COLO668 (cell line): ENCODE data around the gene HECA.

Experiments used
- DNase-seq: peaks from one replicate; lab custom pipeline; 2025; ENCODE audit not compliant: unreplicated experiment; lab: John Stamatoyannopoulos, UW

Gene HECA

GRCh38 chr6:139159016-139159415 is 24.1 kb downstream of the HECA start:
- DNase-seq: no peak

- DNase-seq: peak; percentile 31
Measured at GRCh38 chr6:139161169-139161568, 26.3 kb downstream of the HECA start.

- DNase-seq: no peak
Measured at GRCh38 chr6:139161817-139162284, 27.0 kb downstream of the HECA start.

GRCh38 chr6:139164001-139164400 is 29.1 kb downstream of the HECA start:
- no peak for DNase-seq

- DNase-seq: no peak
Measured at GRCh38 chr6:139165324-139165723, 30.4 kb downstream of the HECA start.

DNA sequence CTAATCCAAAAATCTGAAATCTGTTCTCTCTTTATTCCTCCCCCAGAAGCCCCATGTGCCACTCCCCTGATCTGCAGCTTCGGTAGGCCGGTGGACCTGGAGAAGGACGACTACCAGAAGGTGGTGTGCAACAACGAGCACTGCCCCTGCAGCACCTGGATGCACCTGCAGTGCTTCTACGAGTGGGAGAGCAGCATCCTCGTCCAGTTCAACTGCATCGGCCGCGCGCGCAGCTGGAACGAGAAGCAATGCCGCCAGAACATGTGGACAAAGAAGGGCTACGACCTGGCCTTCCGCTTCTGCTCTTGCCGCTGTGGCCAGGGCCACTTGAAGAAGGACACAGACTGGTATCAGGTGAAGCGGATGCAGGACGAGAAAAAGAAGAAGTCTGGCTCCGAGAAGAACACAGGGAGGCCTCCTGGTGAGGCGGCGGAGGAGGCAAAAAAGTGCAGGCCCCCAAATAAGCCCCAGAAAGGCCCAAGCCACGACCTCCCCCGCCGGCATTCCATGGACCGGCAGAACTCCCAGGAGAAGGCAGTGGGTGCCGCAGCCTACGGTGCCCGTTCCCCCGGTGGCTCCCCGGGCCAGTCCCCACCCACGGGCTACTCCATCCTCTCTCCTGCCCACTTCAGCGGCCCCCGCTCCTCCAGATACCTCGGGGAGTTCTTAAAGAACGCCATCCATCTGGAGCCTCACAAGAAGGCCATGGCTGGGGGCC is 31.5 kb downstream of the HECA start:
- no peak for DNase-seq

DNA sequence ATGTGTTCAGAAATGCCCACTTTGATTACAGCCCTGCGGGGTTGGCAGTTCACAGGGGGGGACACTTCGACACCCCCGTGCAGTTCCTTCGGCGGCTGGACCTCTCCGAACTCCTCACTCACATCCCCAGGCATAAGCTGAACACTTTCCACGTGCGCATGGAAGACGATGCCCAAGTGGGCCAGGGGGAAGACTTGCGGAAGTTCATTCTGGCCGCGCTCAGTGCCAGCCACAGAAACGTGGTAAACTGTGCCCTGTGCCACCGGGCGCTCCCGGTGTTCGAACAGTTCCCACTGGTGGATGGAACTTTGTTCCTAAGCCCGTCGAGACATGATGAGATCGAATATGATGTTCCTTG is 32.1 kb downstream of the HECA start:
- no peak for DNase-seq

DNA sequence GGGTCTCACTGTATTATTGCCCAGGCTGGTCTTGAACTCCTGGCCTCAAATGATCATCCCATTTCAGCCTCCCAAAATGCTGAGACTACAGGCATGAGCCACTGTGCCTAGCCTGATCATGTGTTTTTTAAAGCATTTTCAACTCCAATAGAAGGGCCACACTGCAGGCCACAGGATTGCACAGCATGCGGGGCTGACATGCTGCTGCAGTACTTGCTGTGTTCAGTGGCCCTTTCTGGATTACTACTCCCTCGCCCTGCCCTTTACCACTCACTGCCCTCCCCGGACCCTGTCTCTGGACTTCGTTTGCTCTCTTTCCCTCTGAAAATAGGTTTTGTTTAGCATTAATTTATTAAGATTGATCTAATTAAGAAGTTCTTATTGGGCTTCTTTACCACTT is 37.3 kb downstream of the HECA start:
- no peak for DNase-seq

DNA sequence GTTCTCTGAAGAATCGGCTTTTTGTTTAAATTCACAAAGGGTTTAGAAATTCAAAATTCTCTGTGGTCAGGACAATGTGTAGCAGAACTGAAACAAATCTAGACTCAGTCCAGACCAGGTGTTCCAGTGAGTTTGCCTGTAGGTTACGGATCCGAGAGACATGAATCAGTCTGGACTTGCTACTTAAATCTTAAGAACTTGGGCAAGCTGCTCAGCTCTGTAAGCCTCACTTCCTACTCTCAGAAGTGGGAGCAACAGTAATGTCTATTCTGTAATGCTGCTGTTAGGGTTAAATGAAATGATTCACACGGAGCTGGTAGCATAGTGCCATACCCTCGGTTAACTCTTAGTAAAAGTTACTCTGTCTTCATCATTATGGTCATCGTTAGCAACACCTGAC is 37.7 kb downstream of the HECA start:
- no peak for DNase-seq

DNA sequence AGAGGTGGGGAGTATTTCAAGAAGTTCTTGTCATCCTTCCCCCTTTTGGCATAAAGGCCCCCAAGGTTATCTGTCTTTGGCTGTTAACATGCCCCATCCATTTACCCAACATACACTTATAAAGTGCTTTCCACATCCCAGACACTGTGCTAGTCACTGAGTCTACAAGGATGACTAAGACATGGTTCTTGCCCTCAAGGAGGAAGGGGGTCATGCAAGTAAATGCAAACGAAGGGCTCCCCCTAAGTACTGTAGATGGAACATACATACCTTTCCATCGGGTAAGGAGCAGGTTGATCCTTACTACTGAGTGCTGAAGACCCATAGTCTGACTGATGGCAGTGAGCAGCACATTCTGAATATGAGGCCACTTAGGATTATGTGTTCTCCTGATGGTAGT is 38.3 kb downstream of the HECA start:
- DNase-seq: no peak

GRCh38 chr6:139173822-139174221 is 38.9 kb downstream of the HECA start:
- no peak for DNase-seq

DNA sequence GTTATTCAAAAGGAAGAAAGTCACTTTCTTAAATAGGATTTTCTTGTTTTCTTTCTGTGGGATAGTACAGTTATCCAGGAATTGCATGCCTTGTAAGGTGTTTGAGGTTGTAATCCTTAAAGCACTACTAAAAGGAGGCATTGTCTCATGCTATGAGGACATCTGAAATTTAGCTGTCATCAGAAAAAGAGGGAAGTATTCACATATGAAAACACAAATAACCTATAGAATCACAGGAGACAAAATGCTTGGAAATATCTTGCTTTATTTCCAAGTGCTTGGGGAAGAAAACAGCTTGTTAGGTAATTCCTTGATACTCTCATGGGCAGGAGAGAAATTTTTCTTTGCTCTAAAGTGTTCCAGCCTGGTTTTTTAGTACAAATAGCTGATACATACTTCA is 40.1 kb downstream of the HECA start:
- DNase-seq: no peak

DNA sequence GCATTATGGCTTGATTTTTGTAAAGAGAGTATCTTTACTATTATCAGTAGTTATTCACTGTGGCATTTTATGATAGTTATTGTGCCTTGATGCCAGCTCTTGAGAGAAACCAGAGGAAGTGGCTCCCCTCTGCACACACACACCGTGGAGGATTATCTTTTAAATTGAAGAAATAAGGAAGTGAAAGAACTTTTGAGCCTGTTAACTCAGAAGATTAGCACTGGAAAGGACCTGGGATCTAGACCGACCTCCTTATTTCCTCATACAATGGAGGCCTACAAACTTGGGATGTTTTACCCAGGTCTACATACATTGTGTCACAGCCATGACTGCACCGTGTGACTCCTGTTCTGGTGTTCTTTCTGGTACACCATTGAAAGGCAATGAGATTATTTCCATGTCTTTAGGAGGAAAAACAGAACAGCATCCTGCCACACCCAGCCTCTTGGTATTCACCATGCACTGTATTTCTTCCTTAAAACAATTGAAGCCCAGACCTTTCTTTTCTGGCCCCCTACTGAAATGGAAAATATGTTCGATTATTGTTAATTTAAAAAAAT is 40.6 kb downstream of the HECA start:
- no peak for DNase-seq

DNA sequence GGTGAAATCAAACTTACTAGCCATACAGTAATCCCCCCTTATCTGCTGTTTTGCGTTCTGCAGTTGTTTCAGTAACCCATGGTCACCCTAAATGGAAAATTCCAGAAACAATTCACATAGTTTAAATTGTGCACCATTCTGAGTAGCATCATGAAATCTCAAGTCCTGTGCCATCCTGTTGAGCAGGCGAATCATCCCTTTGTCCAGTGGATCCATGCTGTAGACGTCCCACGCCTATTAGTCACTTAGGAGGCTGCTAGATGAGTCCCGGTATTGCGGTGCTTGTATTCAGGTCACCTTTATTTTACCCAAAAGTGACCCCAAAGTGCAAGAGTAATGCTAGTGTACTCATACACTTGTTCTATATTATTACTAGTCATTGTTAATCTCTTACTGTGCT is 46.4 kb downstream of the HECA start:
- DNase-seq: no peak

- DNase-seq: no peak
Measured at GRCh38 chr6:139184047-139184446, 49.2 kb downstream of the HECA start.

DNA sequence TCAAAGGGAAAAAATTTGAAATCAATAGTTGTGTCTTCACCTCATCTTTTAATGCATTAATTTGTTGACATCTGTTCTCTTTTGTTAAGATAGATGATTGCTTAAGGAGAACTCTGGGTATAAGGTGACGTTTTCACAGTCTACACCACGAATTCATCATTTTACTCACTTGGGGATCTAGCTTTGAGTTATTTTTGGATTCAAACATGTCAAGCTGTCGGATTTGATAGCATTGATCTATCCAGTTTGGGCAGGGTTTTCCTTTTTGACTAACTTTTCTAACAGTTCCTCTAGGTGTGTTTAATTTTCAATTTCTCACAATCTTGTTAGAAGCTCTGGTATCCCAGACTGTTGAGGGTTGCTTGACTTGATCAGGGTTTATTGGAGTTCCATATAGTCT is 49.6 kb downstream of the HECA start:
- DNase-seq: no peak

DNA sequence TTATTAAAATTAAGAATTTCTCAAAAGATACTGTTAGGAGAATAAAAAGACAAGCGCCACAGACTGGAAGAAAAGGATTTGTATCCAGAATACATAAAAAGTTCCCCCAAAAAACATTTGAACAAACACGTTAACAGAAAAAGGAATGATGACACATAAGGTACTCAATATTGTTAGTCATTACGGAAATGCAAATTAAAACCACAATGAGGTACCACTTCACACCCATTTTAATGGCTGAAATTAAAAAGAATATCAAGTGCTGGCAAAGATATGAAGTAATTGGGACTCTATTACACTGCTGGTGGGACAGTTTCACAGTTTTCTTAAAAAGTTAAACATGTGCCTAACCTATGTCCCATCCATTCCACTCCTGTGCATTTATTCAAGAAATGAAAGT is 51.4 kb downstream of the HECA start:
- DNase-seq: no peak

GRCh38 chr6:139186692-139187091 is 51.8 kb downstream of the HECA start:
- DNase-seq: no peak

DNA sequence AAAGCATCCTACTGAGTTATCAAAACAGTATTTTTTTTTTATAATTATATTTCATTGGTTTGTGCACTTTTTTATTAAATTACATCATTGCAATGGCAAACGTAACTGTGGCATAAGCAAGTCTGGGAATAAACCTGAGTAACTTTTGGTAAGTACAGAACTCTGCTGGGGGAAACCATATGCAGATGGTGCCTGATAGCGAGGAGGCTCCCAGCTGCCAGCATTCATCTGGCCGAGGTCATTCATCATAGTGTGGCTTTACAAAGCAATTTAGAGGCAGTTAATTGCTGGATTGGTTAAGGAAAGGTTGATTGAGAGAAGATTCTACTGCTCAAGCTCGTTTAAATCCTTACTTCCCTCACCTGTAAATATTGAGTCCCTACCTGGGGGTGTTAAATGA is 52.6 kb downstream of the HECA start:
- DNase-seq: no peak

DNA sequence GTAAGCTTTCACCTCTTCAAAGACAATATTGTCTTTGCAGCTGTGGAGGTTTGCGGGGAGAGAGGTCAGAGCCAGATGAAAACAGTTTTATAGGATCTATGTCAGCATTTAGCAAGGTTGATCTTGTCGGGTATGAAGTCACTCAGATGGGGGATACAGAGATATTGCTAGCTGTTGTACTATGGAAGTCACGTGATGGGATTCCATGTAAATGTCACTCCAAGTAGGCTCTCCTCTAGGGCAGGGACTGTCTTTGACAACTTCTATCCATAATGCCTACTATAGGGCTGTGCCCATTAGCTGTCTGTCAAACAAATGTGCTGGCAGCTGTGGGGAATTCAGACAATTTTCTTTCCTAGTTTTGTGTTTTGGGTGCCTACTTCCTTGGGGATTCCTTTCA is 54.8 kb downstream of the HECA start:
- DNase-seq: no peak

DNA sequence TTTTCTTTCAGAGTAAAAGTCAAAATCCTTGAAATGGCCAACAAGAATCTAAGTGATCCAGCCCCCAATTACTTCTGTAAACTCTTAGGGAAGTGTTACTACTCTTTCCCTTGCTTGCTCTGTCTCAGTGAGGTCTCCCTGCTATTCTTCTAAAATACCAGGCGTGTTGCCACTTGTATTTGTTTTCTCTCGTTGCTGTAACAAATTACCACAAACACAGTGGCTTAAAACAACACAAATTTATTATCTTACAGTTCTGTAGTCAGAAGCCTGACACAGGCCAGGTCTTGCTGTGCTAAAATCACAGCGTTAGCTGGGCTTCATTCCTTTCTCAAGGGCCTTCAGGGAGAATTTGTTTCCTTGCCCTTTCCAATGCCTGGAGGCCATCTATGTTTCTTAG is 59.9 kb downstream of the HECA start:
- no peak for DNase-seq

GRCh38 chr6:139198529-139199288 is 63.8 kb downstream of the HECA start:
- DNase-seq: no peak
